Measurements from ENCODE around the gene RHOT1.

RHOT1 gene

GRCh38 chr17:32209608-32210007 lies 67.3 kb downstream of the RHOT1 start:
- H3K4me3 Mint-ChIP-seq = no peak overlapping the region
- ATAC-seq (no peak), DNase-seq (no peak)
- no peak overlapping the region for H3K27ac Mint-ChIP-seq
- H3K4me1 Mint-ChIP-seq = no peaks in the 10 kb centered on the region
- no peaks in the 10 kb centered on the region for H3K9me3 Mint-ChIP-seq
- H3K36me3 Mint-ChIP-seq (ENCODE audit: low read depth) = peaks cover 37% of the 10 kb centered on the region
- no peaks in the 10 kb centered on the region for H3K27me3 Mint-ChIP-seq

- Mint-ChIP-seq H3K36me3 (ENCODE audit: low read depth) (peaks cover 32% of the 10 kb centered on the region), H3K27me3 (no peaks in the 10 kb centered on the region), H3K9me3 (no peaks in the 10 kb centered on the region), H3K4me3 (no peak overlapping the region), H3K27ac (no peak overlapping the region), H3K4me1 (no peaks in the 10 kb centered on the region)
- ATAC-seq = no peak
- no peak for DNase-seq
Measured at GRCh38 chr17:32211671-32212070, 69.4 kb downstream of the RHOT1 start.

GRCh38 chr17:32215696-32216095 lies 73.4 kb downstream of the RHOT1 start:
- no peaks in the 10 kb centered on the region for H3K9me3 Mint-ChIP-seq
- no peaks in the 10 kb centered on the region for H3K27me3 Mint-ChIP-seq
- no peak for ATAC-seq
- no peak overlapping the region for H3K27ac Mint-ChIP-seq
- H3K4me1 Mint-ChIP-seq = peaks cover 21% of the 10 kb centered on the region
- no peak overlapping the region for H3K4me3 Mint-ChIP-seq
- H3K36me3 Mint-ChIP-seq (ENCODE audit: low read depth) = peaks cover 21% of the 10 kb centered on the region
- DNase-seq = no peak

GRCh38 chr17:32222621-32223020 lies 80.3 kb downstream of the RHOT1 start:
- no peaks in the 10 kb centered on the region for H3K9me3 Mint-ChIP-seq
- no peak for DNase-seq
- H3K4me3 Mint-ChIP-seq = no peak overlapping the region
- ATAC-seq = no peak
- peak overlapping the region; percentile 52 for H3K27ac Mint-ChIP-seq
- H3K36me3 Mint-ChIP-seq (ENCODE audit: low read depth) = peaks cover 15% of the 10 kb centered on the region
- H3K4me1 Mint-ChIP-seq = peaks cover 53% of the 10 kb centered on the region
- H3K27me3 Mint-ChIP-seq = no peaks in the 10 kb centered on the region

- peaks cover 50% of the 10 kb centered on the region for H3K4me1 Mint-ChIP-seq
- peaks cover 12% of the 10 kb centered on the region for H3K36me3 Mint-ChIP-seq (ENCODE audit: low read depth)
- H3K27me3 Mint-ChIP-seq = no peaks in the 10 kb centered on the region
- H3K27ac Mint-ChIP-seq = peak overlapping the region; percentile 35
- no peak overlapping the region for H3K4me3 Mint-ChIP-seq
- H3K9me3 Mint-ChIP-seq = no peaks in the 10 kb centered on the region
- ATAC-seq = peak; percentile 85
- DNase-seq = no peak
Measured at GRCh38 chr17:32223703-32224102, 81.4 kb downstream of the RHOT1 start.

GRCh38 chr17:32226886-32227285 lies 84.6 kb downstream of the RHOT1 start:
- Mint-ChIP-seq H3K9me3 (no peaks in the 10 kb centered on the region), H3K27me3 (no peaks in the 10 kb centered on the region), H3K27ac (no peak overlapping the region), H3K36me3 (ENCODE audit: low read depth) (peaks cover 12% of the 10 kb centered on the region), H3K4me1 (peaks cover 23% of the 10 kb centered on the region), H3K4me3 (no peak overlapping the region)
- ATAC-seq (no peak), DNase-seq (no peak)

- DNase-seq = no peak
- H3K4me3 Mint-ChIP-seq = no peak overlapping the region
- H3K4me1 Mint-ChIP-seq = peaks cover 23% of the 10 kb centered on the region
- no peaks in the 10 kb centered on the region for H3K9me3 Mint-ChIP-seq
- no peak for ATAC-seq
- peaks cover 7% of the 10 kb centered on the region for H3K36me3 Mint-ChIP-seq (ENCODE audit: low read depth)
- no peak overlapping the region for H3K27ac Mint-ChIP-seq
- H3K27me3 Mint-ChIP-seq = no peaks in the 10 kb centered on the region
Measured at GRCh38 chr17:32227910-32228309, 85.6 kb downstream of the RHOT1 start.

GRCh38 chr17:32235588-32235987 lies 93.3 kb downstream of the RHOT1 start:
- no peaks in the 10 kb centered on the region for H3K36me3 Mint-ChIP-seq (ENCODE audit: low read depth)
- H3K27ac Mint-ChIP-seq = no peak overlapping the region
- ATAC-seq (no peak), DNase-seq (no peak)
- no peak overlapping the region for H3K4me3 Mint-ChIP-seq
- H3K9me3 Mint-ChIP-seq = no peaks in the 10 kb centered on the region
- H3K4me1 Mint-ChIP-seq = peaks cover 11% of the 10 kb centered on the region
- H3K27me3 Mint-ChIP-seq = no peaks in the 10 kb centered on the region

GRCh38 chr17:32239456-32239855 lies 97.2 kb downstream of the RHOT1 start:
- Mint-ChIP-seq H3K27me3 (no peaks in the 10 kb centered on the region), H3K27ac (no peak overlapping the region), H3K4me3 (no peak overlapping the region), H3K36me3 (ENCODE audit: low read depth) (no peaks in the 10 kb centered on the region), H3K4me1 (no peaks in the 10 kb centered on the region), H3K9me3 (no peaks in the 10 kb centered on the region)
- no peak for DNase-seq
- ATAC-seq = no peak

- Mint-ChIP-seq H3K4me3 (no peak overlapping the region), H3K27ac (no peak overlapping the region), H3K36me3 (ENCODE audit: low read depth) (no peaks in the 10 kb centered on the region), H3K4me1 (no peaks in the 10 kb centered on the region), H3K9me3 (no peaks in the 10 kb centered on the region), H3K27me3 (no peaks in the 10 kb centered on the region)
- ATAC-seq (no peak), DNase-seq (no peak)
Measured at GRCh38 chr17:32240750-32241149, 98.4 kb downstream of the RHOT1 start.

GRCh38 chr17:32241640-32242039 lies 99.3 kb downstream of the RHOT1 start:
- H3K9me3 Mint-ChIP-seq = no peaks in the 10 kb centered on the region
- no peak overlapping the region for H3K27ac Mint-ChIP-seq
- DNase-seq = no peak
- ATAC-seq = no peak
- H3K36me3 Mint-ChIP-seq (ENCODE audit: low read depth) = no peaks in the 10 kb centered on the region
- H3K4me1 Mint-ChIP-seq = no peaks in the 10 kb centered on the region
- H3K27me3 Mint-ChIP-seq = no peaks in the 10 kb centered on the region
- no peak overlapping the region for H3K4me3 Mint-ChIP-seq

GRCh38 chr17:32249475-32249874 lies 107.2 kb downstream of the RHOT1 start:
- Mint-ChIP-seq H3K27ac (no peak overlapping the region), H3K36me3 (ENCODE audit: low read depth) (no peaks in the 10 kb centered on the region), H3K27me3 (peaks cover 4% of the 10 kb centered on the region), H3K9me3 (no peaks in the 10 kb centered on the region), H3K4me3 (no peak overlapping the region), H3K4me1 (no peaks in the 10 kb centered on the region)
- ATAC-seq = no peak
- DNase-seq = no peak

GRCh38 chr17:32253117-32253611 lies 110.9 kb downstream of the RHOT1 start:
- no peaks in the 10 kb centered on the region for H3K9me3 Mint-ChIP-seq
- DNase-seq (peak; percentile 76), ATAC-seq (peak; percentile 92)
- H3K36me3 Mint-ChIP-seq (ENCODE audit: low read depth) = no peaks in the 10 kb centered on the region
- H3K27ac Mint-ChIP-seq = no peak overlapping the region
- no peak overlapping the region for H3K4me3 Mint-ChIP-seq
- peaks cover 14% of the 10 kb centered on the region for H3K27me3 Mint-ChIP-seq
- H3K4me1 Mint-ChIP-seq = no peaks in the 10 kb centered on the region

GRCh38 chr17:32256012-32256700 lies 113.9 kb downstream of the RHOT1 start:
- Mint-ChIP-seq H3K4me3 (no peak overlapping the region), H3K36me3 (ENCODE audit: low read depth) (no peaks in the 10 kb centered on the region), H3K9me3 (no peaks in the 10 kb centered on the region), H3K27me3 (peaks cover 32% of the 10 kb centered on the region), H3K27ac (no peak overlapping the region), H3K4me1 (no peaks in the 10 kb centered on the region)
- no peak for ATAC-seq
- no peak for DNase-seq

- Mint-ChIP-seq H3K36me3 (ENCODE audit: low read depth) (no peaks in the 10 kb centered on the region), H3K4me3 (no peak overlapping the region), H3K27ac (no peak overlapping the region), H3K9me3 (no peaks in the 10 kb centered on the region), H3K27me3 (peaks cover 33% of the 10 kb centered on the region), H3K4me1 (no peaks in the 10 kb centered on the region)
- DNase-seq (no peak), ATAC-seq (no peak)
Measured at GRCh38 chr17:32256701-32257019, 114.4 kb downstream of the RHOT1 start.
